GM12872 (cell line): ENCODE data around the gene CXCR6.

ENCODE experiments used
- TF ChIP-seq, protein P1 (sequence below): IDR thresholded peaks from 3 replicates; pipeline ENCODE4 v1.5.1; 2011; ENCODE audit warnings: low read depth, mild to moderate bottlenecking, low read length, moderate library complexity; ENCODE audit not compliant: insufficient read depth

The CXCR6 gene

GRCh38 chr3:45955706-45956105, 12.4 kb downstream of the CXCR6 start:
- TF ChIP-seq, protein P1, sequence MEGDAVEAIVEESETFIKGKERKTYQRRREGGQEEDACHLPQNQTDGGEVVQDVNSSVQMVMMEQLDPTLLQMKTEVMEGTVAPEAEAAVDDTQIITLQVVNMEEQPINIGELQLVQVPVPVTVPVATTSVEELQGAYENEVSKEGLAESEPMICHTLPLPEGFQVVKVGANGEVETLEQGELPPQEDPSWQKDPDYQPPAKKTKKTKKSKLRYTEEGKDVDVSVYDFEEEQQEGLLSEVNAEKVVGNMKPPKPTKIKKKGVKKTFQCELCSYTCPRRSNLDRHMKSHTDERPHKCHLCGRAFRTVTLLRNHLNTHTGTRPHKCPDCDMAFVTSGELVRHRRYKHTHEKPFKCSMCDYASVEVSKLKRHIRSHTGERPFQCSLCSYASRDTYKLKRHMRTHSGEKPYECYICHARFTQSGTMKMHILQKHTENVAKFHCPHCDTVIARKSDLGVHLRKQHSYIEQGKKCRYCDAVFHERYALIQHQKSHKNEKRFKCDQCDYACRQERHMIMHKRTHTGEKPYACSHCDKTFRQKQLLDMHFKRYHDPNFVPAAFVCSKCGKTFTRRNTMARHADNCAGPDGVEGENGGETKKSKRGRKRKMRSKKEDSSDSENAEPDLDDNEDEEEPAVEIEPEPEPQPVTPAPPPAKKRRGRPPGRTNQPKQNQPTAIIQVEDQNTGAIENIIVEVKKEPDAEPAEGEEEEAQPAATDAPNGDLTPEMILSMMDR, result no peak

GRCh38 chr3:45957586-45957985, 14.3 kb downstream of the CXCR6 start:
- TF ChIP-seq, protein P1, result no peak

- TF ChIP-seq, protein P1, result no peak
These were observed 15.1 kb downstream of the CXCR6 start for GRCh38 chr3:45958321-45958791.

DNA sequence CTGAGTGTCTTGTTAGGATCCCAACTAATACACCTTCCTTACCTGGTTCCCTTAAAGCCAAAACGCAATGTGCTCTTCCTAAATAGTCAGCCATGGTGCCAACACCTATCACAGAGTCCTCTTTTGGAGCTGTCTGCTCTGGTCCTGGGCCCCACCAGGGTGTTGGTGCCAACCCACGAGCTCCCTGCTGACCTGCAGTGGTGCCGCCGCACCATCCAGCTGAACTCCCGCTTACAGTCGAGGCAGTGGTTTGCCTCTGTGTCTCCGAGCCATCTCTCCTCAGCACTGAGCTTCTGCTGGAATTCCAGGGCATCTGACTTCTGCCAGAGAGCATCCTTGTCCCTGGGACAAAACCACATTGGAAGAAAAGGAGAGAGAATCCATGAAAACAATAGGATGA, 15.9 kb downstream of the CXCR6 start:
- TF ChIP-seq, protein P1, result no peak

DNA sequence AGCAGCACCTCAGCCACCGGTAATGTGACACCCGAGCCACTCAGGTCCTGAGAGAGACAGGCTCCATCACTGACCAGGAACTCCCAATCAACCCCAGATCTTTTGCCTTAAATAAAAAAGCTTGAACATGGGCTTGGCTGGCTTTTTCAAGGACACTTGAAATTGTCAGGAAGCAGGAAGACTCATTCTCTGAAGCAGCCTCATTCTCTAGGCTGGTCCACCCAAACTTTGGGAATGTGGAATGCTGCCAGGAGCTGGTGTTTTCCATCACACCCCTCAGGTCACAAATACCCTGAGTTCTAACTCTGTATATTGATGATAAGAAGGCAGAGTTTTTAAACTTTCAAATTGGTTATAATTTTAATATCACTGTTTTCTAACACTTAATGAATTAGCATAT, 17.0 kb downstream of the CXCR6 start:
- TF ChIP-seq, protein P1, result no peak

DNA sequence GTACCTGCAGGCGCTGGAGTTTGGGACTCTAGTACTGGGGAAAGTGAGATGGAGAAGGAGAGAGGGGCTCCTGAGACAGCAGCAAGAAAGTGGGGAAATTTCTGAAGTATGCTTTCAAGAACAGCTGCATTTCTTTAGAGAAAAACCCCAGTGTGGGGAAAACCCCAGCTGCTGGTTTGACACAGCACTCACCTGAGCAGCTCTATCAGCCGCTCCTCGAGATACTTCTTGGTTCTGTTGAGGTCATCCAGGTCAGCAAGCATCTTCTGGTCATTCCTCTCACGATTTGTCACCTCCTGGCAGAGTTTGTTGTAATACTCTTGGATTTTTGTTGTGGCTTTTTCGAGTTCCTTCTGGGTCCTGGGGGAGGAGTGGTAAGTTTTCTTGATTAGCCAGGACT, 18.8 kb downstream of the CXCR6 start:
- TF ChIP-seq, protein P1, result no peak

GRCh38 chr3:45964139-45964538, 20.9 kb downstream of the CXCR6 start:
- TF ChIP-seq, protein P1, result no peak

DNA sequence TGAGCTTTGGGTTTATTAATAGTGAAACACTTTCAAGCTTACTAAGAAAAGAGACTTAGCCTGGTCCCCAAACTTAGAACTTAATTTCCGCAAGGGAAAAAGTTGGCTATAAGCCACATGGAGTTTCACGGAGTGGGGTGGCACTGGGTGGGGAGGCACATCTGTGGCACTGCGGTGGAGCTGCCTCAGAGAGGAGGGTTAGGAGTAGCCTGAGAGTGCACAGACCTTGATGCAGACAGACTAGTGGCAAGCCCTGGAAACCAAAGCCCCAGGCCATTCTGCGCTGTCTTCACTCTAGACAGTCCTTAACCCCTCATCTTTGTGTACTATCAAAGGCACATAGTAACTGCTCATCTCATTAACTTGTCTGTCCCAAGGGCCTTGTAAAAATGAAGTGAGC, 22.0 kb downstream of the CXCR6 start:
- TF ChIP-seq, protein P1, result no peak
